Measurements from ENCODE around the gene EDIL3. TPM values are rescaled to one million over a fixed set of nuclear protein-coding genes. Genes with fewer than 3 reads are reported as not detected.
A peak's percentile ranks its signal among the peaks of the same experiment; 100 is the strongest.
"Not testable (repeated sequence)": the region's sequence is repeated elsewhere in the genome, so short reads cannot be mapped to it uniquely, and the experiment has no call there.

Gene EDIL3
- polyA plus RNA-seq, 4 donors = 51.8 to 74.9 (median 61.5) TPM

GRCh38 chr5:84306601-84307000 is 78.1 kb downstream of the EDIL3 start:
- DNase-seq (ENCODE audit: low read depth in 4 of 4, low spot score in 3 of 4) = no peak

GRCh38 chr5:84304599-84304998 is 80.1 kb downstream of the EDIL3 start:
- no peak for DNase-seq (ENCODE audit: low read depth in 4 of 4, low spot score in 3 of 4)

- DNase-seq (ENCODE audit: low read depth in 4 of 4, low spot score in 3 of 4) = no peak
Measured at GRCh38 chr5:84303315-84303714, 81.4 kb downstream of the EDIL3 start.

- DNase-seq (ENCODE audit: low read depth in 4 of 4, low spot score in 3 of 4) = no peak
Measured at GRCh38 chr5:84301535-84301934, 83.1 kb downstream of the EDIL3 start.

GRCh38 chr5:84299959-84300358 is 84.7 kb downstream of the EDIL3 start:
- no peak for DNase-seq (ENCODE audit: low read depth in 4 of 4, low spot score in 3 of 4)

GRCh38 chr5:84298628-84299027 is 86.1 kb downstream of the EDIL3 start:
- no peak for DNase-seq (ENCODE audit: low read depth in 4 of 4, low spot score in 3 of 4)

GRCh38 chr5:84297641-84298040 is 87.0 kb downstream of the EDIL3 start:
- DNase-seq (ENCODE audit: low read depth in 4 of 4, low spot score in 3 of 4) = not testable (repeated sequence)

GRCh38 chr5:84292788-84293653 is 91.7 kb downstream of the EDIL3 start:
- DNase-seq (ENCODE audit: low read depth in 4 of 4, low spot score in 3 of 4) = no peak

- DNase-seq (ENCODE audit: low read depth in 4 of 4, low spot score in 3 of 4) = no peak
Measured at GRCh38 chr5:84292000-84292642, 92.6 kb downstream of the EDIL3 start.

- no peak for DNase-seq (ENCODE audit: low read depth in 4 of 4, low spot score in 3 of 4)
Measured at GRCh38 chr5:84290673-84291072, 94.0 kb downstream of the EDIL3 start.

- no peak for DNase-seq (ENCODE audit: low read depth in 4 of 4, low spot score in 3 of 4)
Measured at GRCh38 chr5:84290161-84290560, 94.5 kb downstream of the EDIL3 start.

GRCh38 chr5:84287951-84288350 is 96.7 kb downstream of the EDIL3 start:
- no peak for DNase-seq (ENCODE audit: low read depth in 4 of 4, low spot score in 3 of 4)

- DNase-seq (ENCODE audit: low read depth in 4 of 4, low spot score in 3 of 4) = no peak
Measured at GRCh38 chr5:84286662-84287061, 98.0 kb downstream of the EDIL3 start.

GRCh38 chr5:84285641-84286637 is 98.7 kb downstream of the EDIL3 start:
- DNase-seq (ENCODE audit: low read depth in 4 of 4, low spot score in 3 of 4) = peak in 3 of 4 donors; percentile 1 to 10 (median 10)

- no peak for DNase-seq (ENCODE audit: low read depth in 4 of 4, low spot score in 3 of 4)
Measured at GRCh38 chr5:84281383-84281782, 103.3 kb downstream of the EDIL3 start.

GRCh38 chr5:84279234-84279633 is 105.4 kb downstream of the EDIL3 start:
- DNase-seq (ENCODE audit: low read depth in 4 of 4, low spot score in 3 of 4) = no peak

- no peak for DNase-seq (ENCODE audit: low read depth in 4 of 4, low spot score in 3 of 4)
Measured at GRCh38 chr5:84275609-84276008, 109.1 kb downstream of the EDIL3 start.

- peak; percentile 15 to 28 (median 24) for DNase-seq (ENCODE audit: low read depth in 4 of 4, low spot score in 3 of 4)
Measured at GRCh38 chr5:84274585-84275468, 109.9 kb downstream of the EDIL3 start.

GRCh38 chr5:84273517-84273883 is 111.2 kb downstream of the EDIL3 start:
- DNase-seq (ENCODE audit: low read depth in 4 of 4, low spot score in 3 of 4) = no peak

Data from right renal pelvis (tissue), 4 donors.